Measurements from ENCODE around the gene TMEM132D. TPM values are rescaled to one million over a fixed set of nuclear protein-coding genes. Genes with fewer than 3 reads are reported as not detected.
A peak's percentile ranks its signal among the peaks of the same experiment; 100 is the strongest.

The TMEM132D gene
- total and polyA plus RNA-seq, 2 of the 8 experiments (the other 6 are each of a cell fraction or from before 2014, with no cell fraction given) = 3.5 to 10.1 TPM

DNA sequence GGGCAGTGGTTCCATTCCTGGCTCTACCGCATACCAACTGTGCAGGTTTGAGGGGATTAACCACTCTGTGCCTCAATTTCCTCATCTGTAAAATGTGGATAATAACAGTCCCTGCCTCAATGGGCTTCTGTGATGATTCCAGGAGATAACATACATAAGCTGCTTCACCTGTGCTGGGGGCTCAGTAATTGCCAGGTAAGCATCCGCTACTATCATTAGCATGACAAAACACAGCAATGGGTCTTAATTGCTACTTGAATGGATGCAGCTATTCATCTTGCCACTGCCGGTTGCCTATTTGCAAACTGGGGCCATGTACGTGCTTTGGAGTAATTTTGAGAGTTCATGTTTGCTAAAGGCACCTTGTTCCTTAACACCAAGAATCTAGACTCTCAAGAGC lies 132.6 kb downstream of the TMEM132D start (continued):
- no peak for TF ChIP-seq POLR2A (IDR thresholded peaks at IDR 0.05; ENCODE audit: control extremely low read depth in 1 of 2, low read depth in 2 of 2, low read length in 2 of 2)
- TF ChIP-seq CBX8 (IDR thresholded peaks at IDR 0.05; ENCODE audit: borderline replicate concordance, low read depth, low read length) = no peak
- TF ChIP-seq RAD21 (IDR thresholded peaks at IDR 0.05 in 1 of 2, conservative IDR thresholded peaks at IDR 0.05 in 1 of 2; ENCODE audit: low read depth in 2 of 2, low read length in 2 of 2) = no peak; a peak in 1 of 4 replicates
- TF ChIP-seq TAF7 (optimal IDR thresholded peaks at IDR 0.05; ENCODE audit: borderline replicate concordance, low read depth, low read length) = no peak
- TF ChIP-seq SAP30 (IDR thresholded peaks at IDR 0.05; ENCODE audit: insufficient read depth, insufficient replicate concordance, low read length) = no peak
- peak; percentile 23; the same call in 1 of the 2 replicates for TF ChIP-seq TEAD4 (IDR thresholded peaks at IDR 0.05; ENCODE audit: low read depth, low read length)
- no peak for TF ChIP-seq EGR1 (IDR thresholded peaks at IDR 0.05; ENCODE audit: borderline replicate concordance, low read depth, low read length)
- TF ChIP-seq HDAC6 (IDR thresholded peaks at IDR 0.05; ENCODE audit: low read depth, low read length) = no peak
- no peak for TF ChIP-seq KDM5A (IDR thresholded peaks at IDR 0.05; ENCODE audit: low read length)
- TF ChIP-seq BCL11A (IDR thresholded peaks at IDR 0.05; ENCODE audit: low read depth in 2 of 2, low read length in 2 of 2) = peak in 1 of 2 experiments; percentile 42
- no peak for TF ChIP-seq RNF2 (IDR thresholded peaks at IDR 0.05; ENCODE audit: borderline replicate concordance, low read depth, low read length, missing control alignments, poor library complexity, severe bottlenecking)
- no peak for TF ChIP-seq SUZ12 (IDR thresholded peaks at IDR 0.05; ENCODE audit: low read length)
- no peak for TF ChIP-seq KDM4A (IDR thresholded peaks at IDR 0.05; ENCODE audit: low read depth, low read length, severe bottlenecking)
- no peak for TF ChIP-seq USF2 (IDR thresholded peaks at IDR 0.05; ENCODE audit: low read length)
- TF ChIP-seq TBP (IDR thresholded peaks at IDR 0.05; ENCODE audit: low read depth, low read length) = no peak
- TF ChIP-seq PHF8 (conservative IDR thresholded peaks at IDR 0.05; ENCODE audit: low read depth, low read length) = no peak
- peak; percentile 100 for TF ChIP-seq NANOG (IDR thresholded peaks at IDR 0.05; ENCODE audit: insufficient read depth, low read depth, low read length, poor library complexity, severe bottlenecking)
- no peak; the same call in 1 of the 2 replicates for TF ChIP-seq CEBPB (IDR thresholded peaks at IDR 0.05; ENCODE audit: low read depth, low read length)
- TF ChIP-seq YY1 (IDR thresholded peaks at IDR 0.05; ENCODE audit: low read depth, low read length) = no peak; the same call in none of the 2 replicates
- TF ChIP-seq SIX5 (IDR thresholded peaks at IDR 0.05; ENCODE audit: low read depth, low read length) = no peak
- TF ChIP-seq RBBP5 (IDR thresholded peaks at IDR 0.05; ENCODE audit: borderline replicate concordance, low read depth, low read length) = no peak
- TF ChIP-seq, protein P1, sequence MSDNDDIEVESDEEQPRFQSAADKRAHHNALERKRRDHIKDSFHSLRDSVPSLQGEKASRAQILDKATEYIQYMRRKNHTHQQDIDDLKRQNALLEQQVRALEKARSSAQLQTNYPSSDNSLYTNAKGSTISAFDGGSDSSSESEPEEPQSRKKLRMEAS (IDR thresholded peaks at IDR 0.05) = no peak; the same call in 1 of the 2 replicates

Measured in H1 (cell line).